GM15510 (cell line): ENCODE measurements around the gene GHRL.

ENCODE experiments used
- POLR2A ChIP-seq: IDR thresholded peaks from 3 replicates; pipeline ENCODE4 v1.6.1; 2011; ENCODE audit warnings: borderline replicate concordance; ENCODE audit not compliant: insufficient read length; ENCODE audit errors: extremely low read depth

GHRL gene

DNA sequence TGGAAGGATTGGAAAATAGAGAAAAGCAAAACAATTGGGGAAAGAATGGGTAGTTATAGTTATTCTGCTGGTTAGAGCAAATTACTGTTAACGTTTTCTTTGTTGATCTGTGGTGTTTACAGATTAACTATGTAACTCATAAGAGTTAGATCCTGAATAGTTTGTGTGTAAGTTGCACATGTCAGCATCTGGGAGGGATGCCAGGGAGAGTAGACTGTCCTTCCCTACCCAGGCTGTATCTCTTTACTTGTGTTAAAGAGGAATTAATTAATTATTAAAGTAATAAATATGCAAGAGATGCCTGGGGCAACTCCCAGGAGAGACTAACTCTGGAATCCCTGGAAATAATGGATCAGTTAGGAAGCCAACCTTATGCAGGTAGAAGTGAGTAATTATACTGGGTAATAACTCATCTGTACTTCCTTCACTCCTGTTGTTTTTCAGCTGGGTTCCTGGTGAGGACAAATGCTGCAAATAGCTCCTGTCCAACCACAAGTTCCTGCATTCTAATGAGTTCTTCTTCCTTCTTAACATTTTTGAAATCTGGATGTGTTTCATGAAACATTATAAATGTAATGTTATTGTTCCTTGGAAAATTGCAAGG, 18.9 kb downstream of the GHRL start:
- TF ChIP-seq POLR2A = no peak

DNA sequence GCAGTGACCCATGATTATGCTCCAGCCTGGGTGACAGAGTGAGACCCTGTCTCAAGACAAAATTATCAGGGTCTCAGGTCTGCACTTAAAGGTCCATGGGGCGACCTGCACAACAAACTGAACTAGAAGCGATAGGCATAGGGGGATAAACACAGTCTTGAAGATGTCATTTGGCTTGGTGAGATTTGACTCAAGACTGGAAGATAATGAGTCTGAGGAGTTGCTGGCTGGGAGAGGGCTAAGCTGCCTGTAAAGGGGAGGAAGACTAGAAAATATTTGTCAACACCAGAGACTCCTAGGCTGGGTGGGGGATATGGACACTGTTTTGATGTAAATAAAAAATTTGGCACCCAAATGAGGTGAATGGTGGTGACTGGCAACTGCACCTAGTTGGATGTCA, 19.8 kb downstream of the GHRL start:
- no peak for TF ChIP-seq POLR2A

- TF ChIP-seq POLR2A = no peak
These were observed 23.3 kb downstream of the GHRL start for GRCh38 chr3:10269443-10269842.

GRCh38 chr3:10268930-10269329, 23.8 kb downstream of the GHRL start:
- no peak for TF ChIP-seq POLR2A

DNA sequence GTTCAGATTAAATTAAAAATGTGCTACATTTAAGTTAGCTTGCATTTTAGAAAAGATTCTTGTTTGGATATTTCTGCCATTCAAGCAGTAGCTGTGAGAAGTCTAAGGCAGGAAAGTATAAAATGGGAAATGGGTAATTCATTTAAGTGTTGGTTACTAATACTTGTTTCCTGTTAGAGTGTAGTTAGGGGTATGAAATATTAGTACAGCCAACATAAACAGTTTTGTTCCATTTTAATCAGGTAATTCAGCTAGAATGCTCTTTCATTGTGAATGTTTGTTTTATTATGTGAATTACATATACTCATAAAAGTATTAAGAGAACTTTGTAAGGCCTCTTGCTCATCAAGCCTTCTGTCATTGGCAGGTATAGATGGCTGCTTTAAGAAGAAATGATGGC, 24.6 kb downstream of the GHRL start:
- TF ChIP-seq POLR2A = no peak

GRCh38 chr3:10265833-10266232, 26.9 kb downstream of the GHRL start:
- TF ChIP-seq POLR2A = no peak

- TF ChIP-seq POLR2A = no peak
These were observed 28.9 kb downstream of the GHRL start for GRCh38 chr3:10263646-10264363.

GRCh38 chr3:10262027-10262426, 30.7 kb downstream of the GHRL start:
- no peak for TF ChIP-seq POLR2A

DNA sequence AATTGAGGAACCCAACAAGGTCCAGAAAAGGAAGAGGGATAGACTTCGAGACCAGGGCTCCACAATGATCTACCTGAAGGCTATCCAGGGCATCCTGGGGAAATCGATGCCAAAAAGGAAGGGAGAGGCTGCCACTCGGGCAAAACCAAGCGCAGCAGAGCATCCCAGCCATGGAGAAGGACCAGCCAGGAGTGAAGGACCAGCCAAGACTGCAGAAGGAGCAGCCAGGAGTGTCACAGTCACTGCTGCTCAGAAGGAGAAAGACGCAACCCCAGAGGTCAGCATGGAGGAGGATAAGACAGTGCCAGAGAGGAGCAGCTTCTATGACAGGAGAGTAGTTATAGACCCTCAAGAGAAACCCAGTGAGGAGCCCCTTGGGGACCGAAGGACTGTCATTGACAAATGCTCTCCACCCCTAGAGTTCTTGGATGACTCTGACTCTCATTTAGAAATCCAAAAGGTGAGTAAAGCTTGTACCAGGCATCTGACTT, 32.5 kb downstream of the GHRL start:
- no peak for TF ChIP-seq POLR2A

- no peak for TF ChIP-seq POLR2A
These were observed 32.9 kb downstream of the GHRL start for GRCh38 chr3:10259798-10260197.

DNA sequence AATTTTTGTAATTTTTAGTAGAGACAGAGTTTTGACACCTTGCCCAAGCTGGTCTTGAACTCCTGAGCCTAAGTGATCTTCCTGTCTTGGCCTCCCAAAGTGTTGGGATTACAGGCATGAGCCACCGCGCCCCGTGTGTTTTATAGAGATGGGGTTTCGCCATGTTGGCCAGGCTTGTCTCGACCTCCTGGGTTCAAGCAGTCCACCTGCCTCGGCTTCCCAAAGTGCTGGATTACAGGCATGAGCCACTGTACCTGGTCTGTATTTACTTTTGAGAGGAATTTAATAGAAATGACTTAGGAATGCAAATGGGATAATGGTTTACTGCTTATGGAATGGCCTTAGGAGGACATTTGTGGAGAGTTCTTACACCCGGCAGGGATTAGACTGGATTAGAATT, 33.7 kb downstream of the GHRL start:
- no peak for TF ChIP-seq POLR2A

DNA sequence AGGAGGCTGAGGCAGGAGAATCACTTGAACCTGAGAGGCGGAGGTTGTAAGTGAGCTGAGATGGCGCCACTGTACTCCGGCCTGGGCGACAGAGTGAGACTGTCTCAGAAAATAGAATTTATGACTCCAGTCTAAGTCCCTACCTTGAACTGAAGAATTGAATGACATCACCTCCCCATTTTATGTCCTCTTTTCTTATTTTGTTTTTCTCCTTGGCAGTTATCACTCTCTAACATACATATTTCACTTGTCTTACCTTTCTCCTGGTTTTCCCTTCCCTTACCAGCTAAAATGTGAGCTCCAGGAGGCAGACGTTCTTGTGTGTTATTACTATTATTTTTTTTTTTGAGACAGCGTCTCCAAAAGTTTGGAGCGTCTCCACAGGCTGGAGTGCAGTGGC, 36.9 kb downstream of the GHRL start:
- no peak for TF ChIP-seq POLR2A

DNA sequence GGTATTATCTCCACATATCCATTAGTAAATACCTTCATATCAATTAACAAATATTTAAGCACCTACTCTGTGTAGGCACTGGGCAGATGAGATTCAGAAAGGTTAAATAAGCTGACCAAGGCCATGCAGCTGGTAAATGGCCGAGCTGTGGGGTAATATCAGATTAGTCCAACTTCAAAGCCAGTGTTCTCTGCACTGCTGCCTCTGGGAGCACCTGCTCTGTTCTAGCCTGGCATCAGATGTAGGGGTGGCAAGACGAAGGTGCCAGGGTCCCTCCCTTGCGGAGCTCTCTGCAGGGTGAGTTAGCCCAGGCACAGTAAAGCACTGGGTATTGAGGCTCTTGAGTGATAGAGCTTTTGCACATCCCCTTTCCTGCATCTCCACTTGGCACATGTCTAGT, 39.0 kb downstream of the GHRL start:
- TF ChIP-seq POLR2A = no peak

DNA sequence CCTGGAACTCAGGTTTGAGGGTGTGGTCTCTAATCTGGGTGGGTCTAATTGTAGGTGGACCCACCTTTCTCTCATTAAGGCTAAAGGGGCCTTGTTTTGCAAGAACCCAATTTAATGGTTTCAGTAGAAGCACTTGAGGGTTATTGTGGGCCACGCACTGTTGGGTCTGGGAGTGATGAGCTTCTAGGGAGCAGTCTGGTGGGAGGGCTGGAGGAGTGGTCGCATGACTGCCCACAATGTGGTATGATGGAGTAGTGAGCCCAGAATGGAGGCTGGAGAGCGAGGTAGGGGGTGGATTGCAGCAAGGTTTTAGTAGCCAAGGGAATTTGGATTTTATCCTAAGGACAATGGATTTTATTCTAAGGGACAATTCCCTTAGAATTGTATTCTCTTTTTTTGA, 41.7 kb downstream of the GHRL start:
- TF ChIP-seq POLR2A = no peak

DNA sequence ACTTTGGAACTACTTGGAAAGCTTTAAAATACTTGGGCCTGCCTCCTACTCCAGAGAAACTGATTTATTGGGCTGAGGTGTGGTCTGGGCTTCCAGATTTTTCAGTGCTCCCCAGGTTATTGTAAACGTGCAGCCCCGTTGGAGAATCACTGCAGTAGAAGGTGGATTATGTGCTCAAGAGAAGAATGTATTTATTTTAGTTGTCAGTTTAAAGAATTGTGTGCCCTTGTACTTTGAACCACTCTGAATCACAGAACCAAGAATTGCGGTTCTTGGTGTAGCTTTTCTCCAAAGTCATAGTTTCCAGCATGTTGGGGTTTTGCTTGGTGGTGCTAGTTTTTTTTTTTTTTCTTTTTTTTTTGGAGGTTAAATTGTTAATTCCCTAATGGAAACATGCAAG, 42.9 kb downstream of the GHRL start:
- no peak for TF ChIP-seq POLR2A
